ENCODE measurements around the gene TXNDC12.
"Not testable (repeated sequence)": the region's sequence is repeated elsewhere in the genome, so short reads cannot be mapped to it uniquely, and the experiment has no call there.

The TXNDC12 gene

DNA sequence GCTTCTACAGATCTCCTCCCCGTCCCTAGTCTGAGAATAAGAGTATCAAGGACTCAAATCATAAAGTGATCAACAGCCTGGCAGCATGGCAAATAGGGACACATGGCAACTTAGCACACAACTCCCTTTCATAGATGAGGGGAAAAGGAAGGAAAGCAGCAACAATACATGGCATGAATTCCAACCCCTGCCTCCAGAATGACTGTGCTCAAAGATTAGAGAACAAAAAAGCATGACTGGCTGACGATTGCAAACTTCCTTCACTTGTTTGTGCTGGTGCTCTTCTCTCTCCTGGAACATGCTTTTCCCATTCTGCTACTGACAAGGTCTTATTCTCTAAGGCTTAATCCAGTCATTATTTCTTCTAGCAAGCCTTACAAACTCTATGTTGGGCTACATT, 32.9 kb downstream of the TXNDC12 start:
- DNase-seq = no peak
- Histone ChIP-seq H3K27me3 (ENCODE audit: insufficient read depth, low read depth, severe bottlenecking) (no peaks in the 10 kb centered on the region), H3K36me3 (peaks cover 50% of the 10 kb centered on the region), H3K9me3 (ENCODE audit: severe bottlenecking) (no peaks in the 10 kb centered on the region), H3K27ac (no peak overlapping the region), H3K4me3 (ENCODE audit: low read depth, low read length) (no peak overlapping the region)
- TF ChIP-seq, protein P1, sequence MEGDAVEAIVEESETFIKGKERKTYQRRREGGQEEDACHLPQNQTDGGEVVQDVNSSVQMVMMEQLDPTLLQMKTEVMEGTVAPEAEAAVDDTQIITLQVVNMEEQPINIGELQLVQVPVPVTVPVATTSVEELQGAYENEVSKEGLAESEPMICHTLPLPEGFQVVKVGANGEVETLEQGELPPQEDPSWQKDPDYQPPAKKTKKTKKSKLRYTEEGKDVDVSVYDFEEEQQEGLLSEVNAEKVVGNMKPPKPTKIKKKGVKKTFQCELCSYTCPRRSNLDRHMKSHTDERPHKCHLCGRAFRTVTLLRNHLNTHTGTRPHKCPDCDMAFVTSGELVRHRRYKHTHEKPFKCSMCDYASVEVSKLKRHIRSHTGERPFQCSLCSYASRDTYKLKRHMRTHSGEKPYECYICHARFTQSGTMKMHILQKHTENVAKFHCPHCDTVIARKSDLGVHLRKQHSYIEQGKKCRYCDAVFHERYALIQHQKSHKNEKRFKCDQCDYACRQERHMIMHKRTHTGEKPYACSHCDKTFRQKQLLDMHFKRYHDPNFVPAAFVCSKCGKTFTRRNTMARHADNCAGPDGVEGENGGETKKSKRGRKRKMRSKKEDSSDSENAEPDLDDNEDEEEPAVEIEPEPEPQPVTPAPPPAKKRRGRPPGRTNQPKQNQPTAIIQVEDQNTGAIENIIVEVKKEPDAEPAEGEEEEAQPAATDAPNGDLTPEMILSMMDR (IDR thresholded peaks at IDR 0.05; ENCODE audit: low read depth, low read length) = no peak

DNA sequence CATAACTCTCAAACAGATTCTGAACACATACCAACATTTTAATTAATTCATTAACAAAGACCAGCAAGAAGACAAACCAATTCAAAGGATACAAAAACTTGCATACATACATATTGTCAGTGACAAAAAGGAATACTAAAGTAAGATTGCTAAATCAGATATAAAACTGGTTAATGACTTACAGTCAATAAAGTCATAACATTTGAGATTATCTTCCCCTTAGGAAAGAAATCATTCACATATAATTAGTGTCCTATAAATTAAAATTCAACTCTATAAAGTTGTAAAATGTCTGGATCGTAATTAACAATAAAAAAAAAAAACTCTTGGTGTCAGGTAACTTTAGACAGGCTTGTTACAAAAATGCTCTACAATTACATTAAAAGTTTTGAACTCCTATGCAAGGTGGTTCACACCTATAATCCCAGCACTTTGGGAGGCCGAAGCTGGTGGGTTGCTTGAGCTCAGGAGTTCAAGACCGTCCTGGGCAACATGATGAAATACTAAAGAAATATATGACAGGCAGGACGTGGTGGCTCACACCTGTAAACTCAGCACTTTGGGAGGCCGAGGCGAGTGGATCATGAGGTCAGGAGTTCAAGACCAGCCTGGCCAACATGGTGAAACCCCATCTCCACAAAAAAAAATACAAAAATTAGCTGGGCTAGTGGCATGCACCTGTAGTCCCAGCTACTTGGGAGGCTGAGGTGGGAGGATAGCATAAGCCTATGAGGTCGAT, 46.8 kb downstream of the TXNDC12 start:
- TF ChIP-seq, protein P1 (IDR thresholded peaks at IDR 0.05; ENCODE audit: low read depth, low read length) = no peak
- H3K4me3 ChIP-seq (ENCODE audit: low read depth, low read length) = no peak overlapping the region
- DNase-seq = no peak
- no peak overlapping the region for H3K27ac ChIP-seq
- no peaks in the 10 kb centered on the region for H3K27me3 ChIP-seq (ENCODE audit: insufficient read depth, low read depth, severe bottlenecking)
- H3K9me3 ChIP-seq (ENCODE audit: severe bottlenecking) = peaks cover 2% of the 10 kb centered on the region
- H3K36me3 ChIP-seq = no peaks in the 10 kb centered on the region

DNA sequence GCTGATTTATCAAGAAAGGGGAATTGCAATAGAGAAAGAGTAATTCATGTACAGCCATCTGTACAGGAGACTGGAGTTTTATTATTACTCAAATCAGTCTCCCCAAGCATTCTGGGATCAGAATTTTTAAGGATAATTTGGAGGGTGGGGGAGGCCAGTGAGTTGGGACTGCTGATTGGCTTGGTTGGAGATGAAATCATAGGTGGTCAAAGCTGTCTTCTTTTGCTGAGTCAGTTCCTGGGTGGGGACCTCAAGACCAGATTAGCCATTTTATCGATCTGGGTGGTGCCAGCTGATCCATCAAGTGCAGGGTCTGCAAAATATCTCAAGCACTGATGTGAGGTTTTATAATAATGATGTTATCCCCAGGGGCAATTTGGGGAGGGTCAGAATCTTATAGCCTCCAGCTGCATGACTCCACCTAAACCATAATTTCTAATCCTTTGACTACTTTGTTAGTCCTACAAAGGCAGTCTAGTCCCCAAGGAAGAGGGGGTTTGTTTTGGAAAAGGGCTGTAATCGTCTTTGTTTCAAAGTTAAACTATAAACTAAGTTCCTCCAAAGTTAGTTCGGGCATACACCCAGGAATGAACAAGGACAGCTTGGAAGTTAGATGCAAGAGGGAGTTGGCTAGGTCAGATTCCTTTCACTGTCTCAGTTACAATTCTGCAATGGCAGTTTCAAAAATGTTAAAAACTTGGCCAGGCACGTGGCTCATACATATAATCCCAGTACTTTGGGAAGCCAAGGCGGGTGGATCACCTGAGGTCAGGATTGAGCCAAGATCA, 47.6 kb downstream of the TXNDC12 start:
- peak overlapping the region; percentile 26 for H3K4me3 ChIP-seq (ENCODE audit: low read depth, low read length)
- peaks cover 2% of the 10 kb centered on the region for H3K9me3 ChIP-seq (ENCODE audit: severe bottlenecking)
- TF ChIP-seq, protein P1 (IDR thresholded peaks at IDR 0.05; ENCODE audit: low read depth, low read length) = no peak
- no peaks in the 10 kb centered on the region for H3K36me3 ChIP-seq
- H3K27me3 ChIP-seq (ENCODE audit: insufficient read depth, low read depth, severe bottlenecking) = no peaks in the 10 kb centered on the region
- no peak for DNase-seq
- peak overlapping the region; percentile 73 for H3K27ac ChIP-seq

DNA sequence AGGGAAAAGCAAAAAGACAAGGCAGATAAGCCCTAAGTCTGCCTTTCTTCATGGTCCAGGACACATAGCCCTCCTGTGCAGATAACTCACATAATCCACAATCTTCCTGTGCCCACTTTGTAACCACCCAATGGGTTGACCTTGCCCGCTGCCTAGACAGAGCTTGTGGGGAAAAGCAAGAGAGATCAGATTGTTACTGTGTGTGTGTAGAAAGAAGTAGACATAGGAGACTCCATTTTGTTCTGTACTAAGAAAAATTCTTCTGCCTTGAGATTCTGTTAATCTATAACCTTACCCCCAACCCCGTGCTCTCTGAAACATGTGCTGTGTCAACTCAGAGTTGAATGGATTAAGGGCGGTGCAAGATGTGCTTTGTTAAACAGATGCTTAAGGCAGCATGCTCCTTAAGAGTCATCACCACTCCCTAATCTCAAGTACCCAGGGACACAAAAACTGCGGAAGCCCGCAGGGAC, 48.9 kb downstream of the TXNDC12 start:
- H3K36me3 ChIP-seq; H3K27me3 ChIP-seq (ENCODE audit: insufficient read depth, low read depth, severe bottlenecking); H3K9me3 ChIP-seq (ENCODE audit: severe bottlenecking): not testable (repeated sequence)
- peak; percentile 35 for DNase-seq
- peak overlapping the region; percentile 73 for H3K27ac ChIP-seq
- H3K4me3 ChIP-seq (ENCODE audit: low read depth, low read length) = peak overlapping the region; percentile 9

DNA sequence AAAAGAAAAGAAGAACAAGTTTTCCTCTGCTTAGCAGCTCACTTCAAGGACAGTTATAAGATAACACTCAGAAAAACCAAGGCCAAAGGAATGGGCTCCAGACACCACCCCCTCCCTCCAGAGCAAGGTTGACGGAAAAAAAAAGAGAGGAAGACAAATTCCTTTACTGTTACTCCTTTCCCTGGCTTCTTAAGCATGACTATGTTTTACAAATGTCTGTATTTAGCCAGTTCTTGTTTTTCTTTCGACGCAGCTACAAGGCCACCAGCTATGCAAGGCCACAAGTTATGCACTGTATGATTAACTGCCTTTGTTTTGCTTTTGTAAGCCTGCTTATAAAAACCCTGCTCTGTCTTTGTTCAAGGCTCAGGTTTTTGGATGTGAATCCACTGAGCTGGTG, 49.4 kb downstream of the TXNDC12 start:
- peak overlapping the region; percentile 73 for H3K27ac ChIP-seq
- H3K4me3 ChIP-seq (ENCODE audit: low read depth, low read length); H3K9me3 ChIP-seq (ENCODE audit: severe bottlenecking); DNase-seq; H3K27me3 ChIP-seq (ENCODE audit: insufficient read depth, low read depth, severe bottlenecking); H3K36me3 ChIP-seq: not testable (repeated sequence)

DNA sequence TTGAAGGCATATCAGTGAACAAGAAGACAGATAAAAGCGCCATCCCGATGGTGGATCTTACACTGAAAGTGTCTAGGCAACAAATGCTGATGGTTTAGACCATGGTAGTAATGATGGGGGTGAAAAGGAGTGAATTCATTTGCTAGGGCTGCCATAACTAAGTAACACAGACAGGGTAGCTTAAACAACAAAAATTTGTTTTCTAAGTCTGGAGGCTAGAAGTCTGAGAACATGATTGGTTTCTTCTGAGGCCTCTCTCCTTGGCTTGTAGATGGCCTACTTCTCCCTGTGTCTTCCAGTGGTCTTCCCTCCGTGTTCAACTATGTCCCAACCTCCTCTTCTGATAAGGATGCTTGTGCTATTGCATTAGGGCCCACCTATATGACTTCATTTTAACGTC, 51.1 kb downstream of the TXNDC12 start:
- no peak for DNase-seq
- Histone ChIP-seq H3K4me3 (ENCODE audit: low read depth, low read length) (no peak overlapping the region), H3K27ac (no peak overlapping the region), H3K36me3 (no peaks in the 10 kb centered on the region), H3K27me3 (ENCODE audit: insufficient read depth, low read depth, severe bottlenecking) (no peaks in the 10 kb centered on the region), H3K9me3 (ENCODE audit: severe bottlenecking) (no peaks in the 10 kb centered on the region)
- TF ChIP-seq, protein P1 (IDR thresholded peaks at IDR 0.05; ENCODE audit: low read depth, low read length) = no peak

All from WERI-Rb-1 (cell line).